ENCODE measurements around the gene UQCRHL.
"Not testable (repeated sequence)": the region's sequence is repeated elsewhere in the genome, so short reads cannot be mapped to it uniquely, and the experiment has no call there.

UQCRHL gene

GRCh38 chr1:15807549-15807948, at the start of gene UQCRHL:
UQCRHL (minus strand) TSS chr1:15807649; CDS start chr1:15807649, 0 bp downstream.
- DNase-seq: not testable (repeated sequence)

GRCh38 chr1:15856888-15857287, 49.4 kb upstream of the UQCRHL start:
- no peak for DNase-seq

GRCh38 chr1:15852828-15853302, 45.4 kb upstream of the UQCRHL start:
- no peak for DNase-seq

GRCh38 chr1:15852036-15852827, 44.8 kb upstream of the UQCRHL start:
- DNase-seq: no peak

- no peak for DNase-seq
Observed at GRCh38 chr1:15851210-15852035, 44.0 kb upstream of the UQCRHL start.

GRCh38 chr1:15850471-15851001, 43.1 kb upstream of the UQCRHL start:
- no peak for DNase-seq

- no peak for DNase-seq
Observed at GRCh38 chr1:15849775-15850324, 42.4 kb upstream of the UQCRHL start.

- DNase-seq: peak; percentile 71
Observed at GRCh38 chr1:15848929-15849774, 41.7 kb upstream of the UQCRHL start.

GRCh38 chr1:15848143-15848928, 40.9 kb upstream of the UQCRHL start:
- peak; percentile 48 for DNase-seq

- DNase-seq: no peak
Observed at GRCh38 chr1:15847893-15848142, 40.4 kb upstream of the UQCRHL start.

GRCh38 chr1:15847100-15847892, 39.8 kb upstream of the UQCRHL start, which contains the start of gene SPEN:
SPEN (plus strand) TSS chr1:15847707; CDS start chr1:15848068, 361 bp downstream.
- DNase-seq: peak; percentile 98

- not testable (repeated sequence) for DNase-seq
Observed at GRCh38 chr1:15846056-15846455, 38.6 kb upstream of the UQCRHL start.

- DNase-seq: no peak
Observed at GRCh38 chr1:15843826-15844572, 36.5 kb upstream of the UQCRHL start.

- no peak for DNase-seq
Observed at GRCh38 chr1:15838721-15839120, 31.3 kb upstream of the UQCRHL start.

- DNase-seq: no peak
Observed at GRCh38 chr1:15837931-15838330, 30.5 kb upstream of the UQCRHL start.

GRCh38 chr1:15836772-15837669, 29.6 kb upstream of the UQCRHL start:
- DNase-seq: peak; percentile 67

GRCh38 chr1:15836511-15836771, 29.0 kb upstream of the UQCRHL start:
- DNase-seq: not testable (repeated sequence)

- DNase-seq: peak; percentile 99
Observed at GRCh38 chr1:15835741-15836510, 28.5 kb upstream of the UQCRHL start.
